Stimulated activated CD8-positive, alpha-beta memory T cell treated with anti-CD3 and anti-CD28 coated beads, Interleukin-15, amount 100 ng/mL, for 48 hours (primary cell): Measurements from ENCODE around the gene CFHR1.

ENCODE experiments used
- DNase-seq, 2 donors: peaks; one replicate each; pipeline ENCODE4 v3.0.0-alpha.2; 2020; ENCODE audit warnings: low read depth in 2 of 2

Gene CFHR1

GRCh38 chr1:196875935-196876334, 56.4 kb downstream of the CFHR1 start:
- no peak for DNase-seq

GRCh38 chr1:196877964-196878363, 58.4 kb downstream of the CFHR1 start:
- DNase-seq, result no peak
